ENCODE results near the gene HUNK.
"Not testable (repeated sequence)": the region's sequence is repeated elsewhere in the genome, so short reads cannot be mapped to it uniquely, and the experiment has no call there.

Gene HUNK

DNA sequence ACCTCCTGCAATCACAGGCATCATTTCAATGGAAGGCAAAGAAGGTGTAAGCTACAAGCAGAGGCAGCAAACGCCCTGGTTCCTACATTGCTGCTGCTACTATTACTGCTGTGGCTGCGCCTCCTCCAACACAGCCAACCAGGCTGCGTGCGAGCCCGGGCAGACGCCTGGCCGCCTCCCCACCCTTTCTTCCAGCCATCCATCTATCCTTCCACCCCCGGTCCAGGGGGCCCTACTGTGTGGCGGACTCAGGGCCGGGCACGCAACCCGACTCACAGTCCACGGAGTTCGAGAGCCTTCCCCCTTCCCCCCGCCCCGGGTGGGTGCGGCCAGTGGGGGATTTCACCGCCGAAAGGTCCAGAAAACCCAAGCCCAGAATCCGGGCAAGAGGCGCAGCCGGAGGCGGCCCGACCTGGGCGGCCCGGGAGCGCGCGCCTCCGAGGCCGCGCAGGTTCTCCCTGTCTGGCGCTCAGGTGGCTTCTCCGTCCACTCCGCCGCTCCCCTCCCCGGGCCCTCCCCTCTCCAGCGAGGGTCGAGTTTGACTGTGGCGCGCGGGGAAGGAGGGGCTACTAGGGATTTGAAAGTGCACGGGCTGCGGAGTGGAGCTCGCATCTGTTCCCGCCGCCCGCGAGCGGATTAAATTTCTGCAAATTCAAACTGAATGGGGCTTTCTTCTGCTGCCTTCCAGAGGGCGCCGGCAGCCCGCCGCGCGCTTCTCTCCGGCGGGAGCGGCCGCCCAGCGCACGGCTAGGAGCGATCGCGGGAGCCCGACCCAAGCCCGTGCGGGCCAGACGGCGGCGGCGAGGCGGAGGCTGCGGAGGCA lies at the start of gene HUNK:
TSS of gene HUNK (plus strand) at position 569 of the 823 bp plus-strand sequence. CDS start 655 bp downstream, outside the sequence.
- peak; percentile 51 for DNase-seq

DNA sequence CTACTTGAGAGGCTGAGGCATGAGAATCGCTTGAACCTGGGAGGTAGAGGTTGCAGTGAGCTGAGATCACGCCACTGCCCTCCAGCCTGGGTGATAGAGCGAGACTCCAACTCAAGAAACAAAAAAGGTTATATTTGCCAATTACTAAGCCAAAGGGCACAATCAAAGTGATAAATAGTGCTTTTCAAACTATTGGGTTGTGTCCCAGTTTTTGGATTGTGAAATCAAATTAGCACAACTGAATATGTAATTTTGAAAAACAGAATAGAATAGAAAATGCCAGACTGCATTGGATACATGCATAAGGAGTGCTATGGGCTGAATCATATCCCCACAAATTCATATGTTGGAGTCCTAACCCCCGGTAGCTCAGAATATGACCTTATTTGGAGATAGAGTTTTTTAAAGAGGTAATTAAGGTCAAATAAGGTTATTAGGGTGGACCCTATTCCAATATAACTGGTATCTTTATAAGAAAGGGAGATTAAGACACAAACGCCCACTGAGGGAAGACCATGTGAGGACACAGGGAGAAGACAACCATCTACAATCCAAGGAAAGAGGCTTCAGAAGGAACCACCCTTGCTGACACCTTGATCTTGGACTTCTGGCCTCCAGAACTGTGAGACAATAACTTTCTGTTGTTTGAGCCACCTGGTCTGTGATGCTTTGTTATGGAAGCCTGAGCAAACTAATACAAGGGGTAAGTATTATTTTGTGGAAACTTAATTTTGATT lies 42.9 kb upstream of the HUNK start:
- DNase-seq = no peak

DNA sequence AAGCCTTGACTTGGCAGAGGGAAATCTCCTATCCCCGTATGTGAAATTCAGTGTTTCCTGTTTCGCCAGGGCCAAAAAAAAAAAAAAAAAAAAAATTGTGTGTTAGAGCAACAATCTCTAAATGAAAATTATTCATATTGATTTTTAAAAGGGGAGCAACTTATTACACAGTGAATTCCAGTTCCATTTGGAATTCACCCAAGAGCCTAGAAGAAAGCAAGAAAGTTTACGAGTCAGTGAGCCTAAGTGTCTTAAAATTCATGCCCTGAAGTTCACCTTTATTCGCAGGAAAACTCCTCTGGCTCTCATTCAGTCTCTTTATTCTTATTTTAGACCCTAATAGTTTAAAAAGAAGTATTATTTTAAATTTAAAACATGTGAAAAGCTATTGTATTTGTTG lies 42.1 kb upstream of the HUNK start:
- DNase-seq = no peak

DNA sequence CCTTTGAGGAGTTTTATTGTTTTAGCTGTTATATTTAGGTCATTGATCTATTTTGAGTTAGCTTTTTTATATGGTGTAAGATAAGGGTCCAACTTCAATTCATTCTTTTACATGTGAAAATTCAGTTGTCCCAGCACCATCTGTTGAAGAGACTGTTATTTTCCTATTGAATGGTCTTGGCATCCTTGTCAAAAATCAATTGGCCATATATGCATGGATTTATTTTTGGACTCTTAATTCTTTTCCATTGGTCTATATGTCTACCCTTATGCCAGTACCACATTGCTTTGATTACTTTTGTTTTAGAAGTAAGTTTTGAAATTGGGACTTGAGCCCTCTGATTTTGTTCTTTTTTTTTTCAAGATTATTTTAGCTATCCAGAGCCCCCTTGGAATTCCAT lies 35.8 kb upstream of the HUNK start:
- DNase-seq = no peak

DNA sequence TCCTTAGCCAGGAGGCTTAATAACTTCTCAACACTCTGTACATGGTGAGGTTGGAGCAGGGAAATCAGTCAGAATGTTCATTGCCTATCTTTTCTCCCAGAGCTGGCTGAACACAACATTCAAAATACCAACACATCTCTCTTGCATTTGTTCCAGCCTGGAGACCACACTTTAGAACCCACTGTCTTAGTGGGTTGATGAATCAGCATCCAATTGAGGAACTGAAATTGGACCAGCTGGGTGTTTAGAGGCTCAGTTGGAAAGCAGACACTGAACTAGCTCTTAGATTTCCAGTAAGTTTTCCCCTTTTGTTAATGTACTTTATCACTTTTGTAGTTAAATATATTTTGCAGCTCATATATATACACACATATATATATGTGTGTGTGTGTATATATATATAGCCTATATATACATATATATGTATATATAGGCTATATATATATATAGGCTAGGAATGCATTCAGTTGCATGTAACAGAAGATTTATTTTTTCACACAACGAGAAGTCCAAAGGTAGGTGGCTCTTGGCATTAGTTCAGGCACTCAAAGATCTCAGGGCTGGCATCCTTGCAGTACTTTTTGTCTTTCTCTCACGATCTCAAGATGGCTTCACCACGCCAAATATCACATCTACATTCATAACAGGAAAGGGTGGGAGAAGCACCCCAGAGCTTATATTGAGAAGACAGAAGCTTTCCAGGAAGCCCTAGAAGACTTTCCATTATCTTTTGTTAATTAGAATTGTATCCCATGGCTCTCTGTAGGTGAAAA lies 35.0 kb upstream of the HUNK start:
- no peak for DNase-seq

DNA sequence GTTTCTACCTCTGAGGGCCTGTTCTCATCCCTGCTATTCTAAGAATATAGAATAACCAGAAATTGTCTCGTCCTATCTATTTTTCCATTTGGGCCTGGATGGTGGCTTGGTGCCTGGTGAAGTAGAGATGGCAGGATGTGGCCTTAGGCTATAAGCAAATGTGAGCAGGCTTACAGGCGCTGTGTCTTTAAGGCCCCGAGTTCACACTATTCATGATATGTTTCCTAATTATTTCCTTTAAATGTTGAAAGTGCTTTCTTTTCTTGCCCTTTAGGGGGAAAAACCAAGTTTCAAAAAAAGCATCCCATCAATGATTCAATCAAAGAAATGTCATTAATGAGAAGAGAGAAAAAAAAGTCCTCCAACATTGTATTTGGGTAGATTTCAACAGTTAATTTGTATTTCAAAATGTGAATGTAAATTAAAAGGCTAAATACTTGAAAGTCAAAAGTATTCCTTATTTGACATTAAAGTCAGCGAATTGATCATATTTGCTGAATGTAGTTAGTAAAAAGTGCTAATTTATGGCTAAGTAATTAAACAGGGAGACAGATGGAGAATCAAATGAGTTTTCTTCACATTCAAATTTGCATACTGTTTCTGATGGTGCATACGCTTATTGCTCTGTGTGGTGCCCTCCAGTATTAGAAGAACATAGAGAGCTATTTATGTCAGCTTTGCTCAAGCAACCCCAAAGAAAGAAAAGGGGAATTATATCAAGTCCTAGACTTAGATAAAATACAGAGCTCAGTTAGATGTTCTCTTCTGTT lies 34.0 kb upstream of the HUNK start:
- DNase-seq = no peak

DNA sequence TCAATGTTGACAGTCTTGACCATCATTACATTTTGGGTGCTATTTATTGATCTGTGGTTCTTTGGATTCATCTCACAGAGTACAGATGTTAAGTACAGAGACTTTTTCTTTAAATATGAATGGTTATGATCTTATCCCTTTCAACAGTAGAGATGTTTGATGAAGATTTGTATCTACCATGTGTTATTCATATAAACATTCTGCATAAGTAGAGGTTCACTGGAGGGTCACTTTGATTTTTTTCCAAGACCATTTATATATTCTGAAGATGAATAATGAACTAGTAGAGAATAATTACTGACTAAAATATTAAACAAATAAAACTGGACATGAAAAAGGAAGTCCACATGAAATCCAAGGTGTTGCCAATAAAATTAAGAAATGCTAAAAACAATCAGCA lies 28.6 kb upstream of the HUNK start:
- DNase-seq = no peak

DNA sequence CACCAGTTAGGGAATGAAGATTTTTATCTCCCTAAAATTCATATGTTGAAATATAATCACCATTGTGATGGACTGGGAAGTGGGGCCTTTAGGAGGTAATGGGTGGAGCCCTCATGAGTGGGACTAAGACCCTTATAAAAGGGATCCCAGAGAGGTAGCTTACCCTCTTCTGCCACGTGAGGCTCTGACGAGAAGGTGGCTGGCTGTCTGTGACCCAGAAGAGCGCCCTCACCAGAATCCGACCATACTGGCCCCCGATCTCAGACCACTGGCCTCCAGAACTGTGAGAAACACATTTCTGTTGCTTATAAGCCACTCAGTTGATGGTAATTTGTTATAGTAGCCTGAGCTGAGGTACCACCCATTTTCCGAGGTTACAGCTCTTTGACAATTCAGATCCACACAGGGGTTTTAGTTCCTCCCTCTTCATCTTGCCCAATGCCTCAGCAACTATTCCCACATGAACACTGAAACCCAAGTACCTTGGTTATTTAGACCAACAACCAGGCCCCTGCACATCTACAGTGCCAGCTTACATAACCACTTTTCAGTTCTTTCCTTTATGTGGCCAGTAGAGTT lies 27.6 kb upstream of the HUNK start:
- no peak for DNase-seq

DNA sequence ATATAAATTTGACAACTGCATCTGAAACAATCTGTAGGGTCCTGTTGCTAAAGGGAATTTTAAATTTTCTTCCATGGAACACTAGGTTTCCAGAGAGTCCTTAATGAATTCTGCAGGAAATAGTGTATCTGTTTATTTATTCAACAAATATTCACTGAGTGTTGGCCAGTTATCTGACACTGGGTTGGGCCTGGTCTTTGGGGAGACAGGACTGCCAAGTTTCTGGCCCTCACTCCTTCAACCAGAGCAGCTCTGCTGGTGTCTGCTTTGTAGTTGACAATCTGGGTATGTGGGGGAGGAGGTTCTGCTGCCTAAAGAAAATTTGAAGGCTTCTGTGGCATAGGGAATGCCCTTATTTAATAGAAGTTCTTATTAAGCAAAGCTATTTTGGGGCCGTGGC lies 26.1 kb upstream of the HUNK start:
- no peak for DNase-seq

DNA sequence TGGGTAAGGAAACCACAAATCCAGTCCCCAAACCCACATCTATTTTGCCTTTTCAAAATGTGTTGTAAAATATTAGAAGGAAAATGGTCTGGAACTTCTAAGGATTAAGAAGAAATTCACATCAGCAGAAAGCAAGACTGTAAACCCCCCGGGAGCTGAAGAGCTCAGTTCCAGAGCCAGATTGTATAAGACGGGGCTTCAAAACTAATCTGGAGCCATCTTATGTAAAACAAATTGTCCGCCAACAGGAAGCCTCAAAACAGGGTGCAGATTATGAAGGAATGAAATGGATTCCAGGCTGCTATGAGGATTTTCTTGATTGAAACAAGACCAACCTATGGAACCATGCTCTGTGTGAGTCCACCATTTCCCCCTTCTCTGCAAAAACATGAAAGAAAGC lies 25.1 kb upstream of the HUNK start:
- DNase-seq = no peak

DNA sequence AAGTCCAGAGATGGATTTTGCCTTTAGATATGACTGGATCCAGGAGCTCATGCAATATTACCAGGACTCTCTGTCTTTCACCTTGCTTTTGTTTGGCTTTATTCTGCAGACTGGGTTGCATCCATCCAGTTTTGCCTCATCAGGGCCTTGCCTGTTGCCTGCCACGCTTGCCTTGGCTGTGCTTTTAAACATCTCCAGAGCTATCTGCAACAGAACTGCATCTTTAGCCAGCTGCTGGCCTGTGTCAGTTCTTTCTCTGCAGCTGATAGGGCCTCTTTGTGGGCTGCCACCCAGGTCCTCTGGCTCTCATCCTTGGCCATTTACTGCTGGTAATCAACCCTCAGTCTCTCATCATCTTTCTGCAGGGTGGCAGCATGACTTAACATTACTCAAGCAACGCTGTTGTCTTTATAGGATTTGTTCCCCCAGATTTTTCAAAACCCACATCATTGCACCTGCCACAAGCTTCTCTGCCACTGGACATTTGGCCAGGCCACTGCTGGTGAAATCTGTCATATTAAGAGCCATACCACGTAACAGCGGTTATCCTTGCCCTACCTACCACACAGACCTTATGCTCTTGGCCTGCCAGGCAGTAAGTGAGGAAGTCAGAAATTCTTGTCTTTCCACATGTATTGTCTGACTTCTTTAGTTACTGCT lies 24.4 kb upstream of the HUNK start:
- no peak for DNase-seq

DNA sequence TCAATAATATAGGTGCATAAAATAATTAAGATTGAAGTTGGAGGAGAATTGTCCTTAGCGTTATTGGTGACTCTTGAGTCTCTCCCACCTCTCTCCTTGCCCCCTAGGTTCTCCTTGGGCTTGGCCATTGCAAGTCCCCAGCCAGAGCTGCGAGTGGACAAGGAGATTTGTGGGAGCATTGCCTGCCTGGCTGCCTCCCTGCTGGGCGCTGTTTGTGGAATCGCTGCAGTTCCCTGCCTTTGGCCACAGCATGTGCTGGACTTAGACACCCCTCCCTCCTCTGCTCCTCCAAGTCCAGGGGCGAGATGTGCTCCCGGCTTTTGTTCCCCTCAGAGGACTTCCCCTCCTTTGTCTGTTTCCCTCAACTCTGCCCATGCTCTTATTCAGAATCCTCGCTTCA lies 21.9 kb upstream of the HUNK start:
- DNase-seq = no peak

DNA sequence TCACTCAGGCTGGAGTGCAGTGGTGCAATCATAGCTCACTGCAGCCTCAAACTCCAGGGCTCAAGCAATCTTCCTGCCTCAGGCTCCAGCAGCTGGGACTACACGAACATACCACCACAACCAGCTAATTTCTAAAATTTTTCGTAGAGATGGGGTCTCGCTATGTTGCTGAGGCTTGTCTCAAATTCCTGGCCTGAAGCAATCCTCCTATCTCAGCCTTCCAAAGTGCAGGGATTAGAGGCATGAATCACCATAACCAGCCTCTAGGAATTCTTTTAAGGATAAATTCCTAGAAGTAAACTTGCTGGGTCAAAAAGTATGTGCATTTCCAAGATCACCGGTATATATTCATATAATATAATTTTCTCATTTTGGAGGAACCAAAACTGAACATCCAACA lies 17.6 kb upstream of the HUNK start:
- no peak for DNase-seq

DNA sequence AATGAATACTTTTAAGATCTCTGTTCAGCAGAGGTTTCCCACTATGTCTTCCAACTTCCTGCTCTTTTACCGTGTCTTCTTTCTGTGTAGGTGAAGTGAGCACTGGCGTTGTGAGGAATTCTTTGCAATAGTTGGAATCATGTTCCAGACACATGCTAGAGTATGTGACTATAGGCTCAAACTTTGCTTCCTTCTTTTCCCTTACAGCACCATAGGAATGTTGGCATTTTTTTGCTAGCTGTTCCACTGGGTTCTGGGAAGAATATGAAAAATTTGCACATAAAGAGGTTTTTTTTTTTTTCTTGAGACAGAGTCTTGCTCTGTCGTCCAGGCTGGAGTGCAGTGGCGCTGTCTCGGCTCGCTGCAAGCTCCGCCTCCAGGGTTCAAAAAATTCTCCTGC lies 15.7 kb upstream of the HUNK start:
- DNase-seq = no peak

DNA sequence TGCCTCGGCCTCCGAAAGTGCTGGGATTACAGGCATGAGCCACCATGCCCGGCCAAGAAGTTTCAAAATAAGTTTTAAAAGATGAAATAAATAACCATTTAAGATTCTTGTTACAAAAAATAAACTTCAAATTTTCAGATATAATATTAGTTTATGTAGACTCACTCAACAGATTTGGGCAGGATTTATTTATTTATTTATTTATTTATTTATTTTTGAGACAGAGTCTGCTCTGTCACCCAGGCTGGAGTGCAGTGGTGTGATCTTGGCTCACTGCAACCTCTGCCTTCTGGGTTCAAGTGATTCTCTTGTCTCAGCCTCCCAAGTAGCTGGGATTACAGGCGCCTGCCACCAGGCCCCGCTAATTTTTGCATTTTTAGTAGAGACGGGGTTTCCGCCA lies 15.2 kb upstream of the HUNK start:
- DNase-seq = not testable (repeated sequence)

DNA sequence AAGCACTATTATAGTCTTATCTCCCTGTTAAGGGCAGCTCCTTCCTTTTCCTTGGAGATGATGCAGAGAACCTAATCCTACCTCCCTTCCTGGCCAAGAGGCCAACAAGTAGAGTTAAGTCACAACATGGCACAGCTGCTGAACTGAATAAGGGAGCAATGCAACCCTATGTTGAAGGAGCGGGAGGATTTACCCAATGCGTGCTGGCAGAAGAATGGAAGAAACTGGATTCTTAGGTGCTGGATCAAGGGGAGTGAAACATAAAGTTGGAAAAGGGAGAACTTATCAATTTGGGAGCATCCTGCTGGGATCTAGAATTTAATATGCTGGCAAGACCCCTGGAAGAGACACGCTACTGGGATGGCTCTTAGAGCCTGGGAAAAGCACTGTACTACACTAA lies 12.0 kb upstream of the HUNK start:
- DNase-seq = no peak

DNA sequence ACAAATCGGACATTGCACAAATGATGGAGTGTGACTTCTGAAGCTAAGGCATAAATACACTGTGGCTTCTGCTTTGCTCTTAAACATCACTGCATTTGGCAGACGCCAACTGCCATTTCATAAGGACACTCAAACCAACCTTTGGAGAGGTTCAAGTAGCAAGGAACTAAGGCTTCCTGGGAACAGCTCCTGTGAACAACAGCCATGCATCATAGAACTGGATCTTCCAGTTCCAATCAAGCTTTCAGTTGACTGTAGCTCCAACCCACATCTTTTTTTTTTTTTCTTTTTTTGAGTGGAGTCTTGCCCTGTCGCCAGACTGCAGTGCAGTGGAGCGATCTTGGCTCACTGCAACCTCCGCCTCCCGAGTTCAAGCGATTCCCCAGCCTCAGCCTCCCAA lies 10.7 kb upstream of the HUNK start:
- DNase-seq = no peak

DNA sequence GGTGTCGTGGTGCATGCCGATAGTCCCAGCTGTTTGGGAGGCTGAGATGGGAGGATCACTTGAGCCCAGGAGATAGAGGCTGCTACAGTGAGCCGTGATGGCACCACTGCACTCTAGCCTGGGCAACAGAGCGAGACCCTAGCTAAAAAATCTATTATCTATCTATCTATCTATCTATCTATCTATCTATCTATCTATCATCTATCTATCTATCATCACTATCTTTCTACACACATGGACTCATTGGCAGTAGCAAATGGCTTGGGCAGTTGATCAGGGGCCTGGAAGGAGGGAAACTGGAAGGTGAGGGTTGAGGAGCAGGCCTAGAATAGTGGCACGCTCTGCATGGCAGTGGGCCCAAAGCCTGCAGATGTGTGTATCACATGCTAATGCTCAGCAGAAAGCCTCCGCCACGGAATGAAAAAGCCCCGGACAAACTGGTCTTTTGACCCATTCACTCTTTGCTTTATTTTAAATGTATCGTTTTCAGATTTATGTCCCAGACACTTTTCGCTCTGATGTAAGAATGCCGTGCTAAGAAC lies 7.3 kb upstream of the HUNK start:
- no peak for DNase-seq

DNA sequence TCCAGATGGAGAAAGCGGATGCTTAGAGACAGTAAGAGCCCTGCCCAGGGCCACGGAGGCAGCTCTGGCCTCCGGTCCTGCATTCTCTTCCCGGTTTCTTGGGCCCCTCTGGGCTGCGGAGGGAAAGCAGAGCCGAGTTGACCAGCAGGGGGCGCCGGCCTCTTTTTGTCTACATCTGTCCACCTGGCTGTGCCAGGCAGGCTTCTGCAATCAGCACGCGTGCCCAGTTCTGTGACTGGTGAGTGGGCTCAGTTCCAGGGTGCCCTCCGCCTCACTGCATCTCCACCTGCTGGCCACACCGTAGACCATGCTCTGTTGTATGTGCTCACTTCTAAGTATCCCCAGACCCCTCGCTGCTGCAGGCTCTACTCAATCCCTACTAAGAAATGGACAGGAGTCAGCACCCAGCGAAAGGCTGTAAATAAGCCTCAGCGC lies 6.7 kb upstream of the HUNK start:
- DNase-seq = peak; percentile 93

DNA sequence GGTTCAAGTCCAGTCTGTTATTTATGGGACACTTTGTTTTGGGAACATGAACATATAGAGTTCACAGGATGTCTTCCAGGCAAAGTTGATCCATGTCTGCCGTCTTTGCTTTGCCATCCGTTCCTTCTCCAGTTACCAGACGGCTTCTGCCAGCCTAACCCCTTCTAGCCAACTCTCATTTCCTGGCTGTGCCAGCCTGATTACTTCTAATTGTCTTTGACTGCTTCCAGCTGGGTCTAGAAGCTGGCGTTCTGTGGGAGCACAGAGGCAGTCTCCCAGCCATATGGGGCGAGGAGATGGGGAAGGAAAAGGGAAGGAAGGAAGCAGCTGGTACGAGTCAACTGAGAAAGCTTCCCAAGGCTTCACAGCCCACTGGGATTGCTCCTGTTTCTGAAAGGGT lies 3.1 kb upstream of the HUNK start:
- no peak for DNase-seq

DNA sequence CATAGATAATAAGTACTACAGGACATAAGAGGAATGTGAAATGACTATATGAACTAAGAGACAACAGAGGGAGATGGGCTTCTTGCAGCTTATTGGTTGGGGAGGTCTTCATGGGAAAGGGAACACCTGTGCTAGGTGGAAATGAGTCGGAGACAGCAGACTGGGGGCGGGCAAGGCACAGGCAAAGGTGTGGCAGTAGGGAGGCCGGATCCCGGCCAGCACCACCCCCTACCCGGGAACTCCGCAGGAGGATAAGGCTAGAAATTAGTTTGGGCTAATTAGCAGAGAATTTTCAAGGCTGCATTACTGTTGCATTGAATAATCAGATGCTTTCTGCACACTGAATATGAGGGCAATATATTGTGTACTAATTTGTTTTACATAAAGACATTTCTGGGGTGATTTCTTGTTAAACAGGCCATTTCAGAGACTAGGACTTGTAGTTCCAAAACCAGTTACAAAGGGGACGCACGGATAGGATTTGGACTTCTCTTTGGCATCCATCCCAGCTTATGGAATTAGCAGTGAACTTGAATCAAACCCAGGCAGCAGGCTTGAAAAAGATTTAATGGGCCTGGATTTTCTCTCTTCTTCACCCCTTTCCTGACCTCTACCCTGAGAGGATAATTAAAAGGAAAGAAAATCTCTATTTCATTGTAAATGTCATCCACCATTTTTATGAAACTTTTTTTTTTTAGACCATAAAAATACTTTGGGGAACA lies 2.2 kb upstream of the HUNK start:
- DNase-seq = no peak

Measured in NCI-H1092 (cell line).